K562 (cell line): ENCODE measurements around the gene SUPT5H. TPM values are rescaled to one million over a fixed set of nuclear protein-coding genes. Genes with fewer than 3 reads are reported as not detected.

Source experiments
- BRF2 ChIP-seq: IDR thresholded peaks from 3 replicates; pipeline ENCODE4 v1.6.1; 2011; ENCODE audit warnings: borderline replicate concordance, mild to moderate bottlenecking; ENCODE audit not compliant: insufficient read length, insufficient read depth
- CBX5 ChIP-seq: IDR thresholded peaks from 2 replicates; pipeline ENCODE4 v1.6.1; 2014; ENCODE audit warnings: low read depth, borderline replicate concordance
- EP300 ChIP-seq: IDR thresholded peaks from 2 replicates; pipeline ENCODE4 v1.6.1; 2012; ENCODE audit warnings: low read length, improper control_type of control experiment
- ESRRB ChIP-seq: fragments of 250-450 bp; sonication (Bioruptor Pico); IDR thresholded peaks from 2 replicates; pipeline ENCODE4 v1.5.0; 2020; ENCODE audit warnings: mild to moderate bottlenecking, moderate library complexity, borderline replicate concordance
- ETV6 ChIP-seq, 3 experiments: fragments of 150-350 bp in 1 of 3; sonication (generic) in 1 of 3; formaldehyde crosslinking in 1 of 3; IDR thresholded peaks; 2 replicates each; pipeline versions ENCODE4 v1.6.1 to v1.8.0; 2014 to 2022; ENCODE audit warnings: borderline replicate concordance in 2 of 3, low read depth in 2 of 3, antibody characterized with exemption in 1 of 3, low read length in 1 of 3, mild to moderate bottlenecking in 1 of 3, missing genetic modification reagents in 1 of 3
- HMG20A ChIP-seq: fragments of 450-650 bp; formaldehyde crosslinking; conservative IDR thresholded peaks from 2 replicates; pipeline ENCODE4 v1.4.0; 2020; ENCODE audit warnings: mild to moderate bottlenecking, mixed read lengths
- HOXB6 ChIP-seq: fragments of 250-450 bp; sonication (Bioruptor Pico); IDR thresholded peaks from 2 replicates; pipeline ENCODE4 v1.5.1; 2022; ENCODE audit warnings: mild to moderate bottlenecking, borderline replicate concordance
- KDM4B ChIP-seq, 2 experiments: fragments of 450-650 bp in 1 of 2; sonication (generic) in 1 of 2; IDR thresholded peaks; 2 replicates each; pipeline ENCODE4 v1.6.1; 2016 to 2017; ENCODE audit warnings: borderline replicate concordance in 2 of 2, antibody characterized with exemption in 1 of 2, low read depth in 1 of 2, mild to moderate bottlenecking in 1 of 2
- LARP7 ChIP-seq: fragments of 450-650 bp; IDR thresholded peaks from 2 replicates; pipeline ENCODE4 v1.6.1; 2016
- MTA3 ChIP-seq: fragments of 450-650 bp; formaldehyde crosslinking; IDR thresholded peaks from 2 replicates; pipeline ENCODE4 v1.6.1; 2017; ENCODE audit warnings: mild to moderate bottlenecking, borderline replicate concordance
- SRF ChIP-seq, 2 experiments: fragments of 250-450, 450-650 bp in 1 of 2; sonication (Bioruptor Pico) in 1 of 2; sonication (generic) in 1 of 2; formaldehyde crosslinking; IDR thresholded peaks; 2 replicates each; pipeline versions ENCODE4 v1.5.0 to v1.5.1; 2020 to 2022; ENCODE audit warnings: mild to moderate bottlenecking in 1 of 2, missing genetic modification reagents in 1 of 2
- TEAD1 ChIP-seq, 2 experiments: fragments of 450-650 bp in 1 of 2; sonication (generic) in 1 of 2; formaldehyde crosslinking; IDR thresholded peaks; 2 replicates each; pipeline versions ENCODE4 v1.4.0 to v1.8.0; 2020 to 2022; ENCODE audit warnings: mild to moderate bottlenecking in 2 of 2, missing genetic modification reagents in 1 of 2
- VEZF1 ChIP-seq: fragments of 200-800 bp; sonication (Bioruptor generic); IDR thresholded peaks from 2 replicates; pipeline ENCODE4 v1.6.1; 2017; ENCODE audit warnings: missing genetic modification characterization, missing compliant biosample characterization
- ZNF311 ChIP-seq: fragments of 250-450 bp; sonication (Bioruptor Pico); IDR thresholded peaks from 2 replicates; pipeline ENCODE4 v1.4.0; 2020; ENCODE audit warnings: mild to moderate bottlenecking, moderate library complexity
- ZNF398 ChIP-seq: fragments of 250-450 bp; sonication (Bioruptor Pico); IDR thresholded peaks from 2 replicates; pipeline ENCODE4 v1.8.0; 2021; ENCODE audit warnings: moderate library complexity, mild to moderate bottlenecking, inconsistent platforms
- ZNF75A ChIP-seq: fragments of 450-650 bp; formaldehyde crosslinking; IDR thresholded peaks from 2 replicates; pipeline ENCODE4 v1.4.0; 2020; ENCODE audit warnings: mild to moderate bottlenecking
- ZNF77 ChIP-seq: fragments of 250-450 bp; sonication (Bioruptor Pico); IDR thresholded peaks from 2 replicates; pipeline ENCODE4 v1.5.0; 2020
- ZNF780A ChIP-seq: fragments of 250-450 bp; sonication (Bioruptor Pico); IDR thresholded peaks from 2 replicates; pipeline ENCODE4 v1.5.0; 2021; ENCODE audit warnings: mild to moderate bottlenecking
- polyA plus RNA-seq, 8 experiments: library from polyadenylated mRNA; depleted of rRNA in 4 of 8; stranded (reverse) in 5 of 8; unstranded in 3 of 8; fragments of >200 nt; fragmentation: Nextera tagmentation in 2 of 8; fragmentation: Illumina TruSeq in 1 of 8; extraction: Ambion mirVana in 2 of 8; extraction: Trizol in 1 of 8; gene quantifications; 2 replicates each; pipeline versions ENCODE4 v1.2.1 to v1.2.3, GENCODE V29; 2011 to 2014; ENCODE audit warnings: inconsistent platforms in 1 of 8, missing spikeins in 1 of 8
- total RNA-seq, 7 experiments: library from RNA; depleted of rRNA in 6 of 7; stranded (reverse); fragments of >200 nt in 6 of 7; fragmentation: Illumina TruSeq in 2 of 7; extraction: Trizol in 2 of 7; gene quantifications; 2 replicates each; pipeline versions ENCODE4 v1.2.1 to v1.2.3, GENCODE V29; 2011 to 2021; ENCODE audit warnings: low replicate concordance in 1 of 7
- TF ChIP-seq, protein P1 (sequence below): fragments of 450-650 bp; formaldehyde crosslinking; IDR thresholded peaks from 2 replicates; pipeline ENCODE4 v1.4.0; 2022; ENCODE audit warnings: mild to moderate bottlenecking, moderate library complexity
- TF ChIP-seq, protein P2 (sequence below): sonication (generic); formaldehyde crosslinking; IDR thresholded peaks from 2 replicates; pipeline ENCODE4 v1.9.0; 2022; ENCODE audit warnings: mild to moderate bottlenecking, missing genetic modification reagents

The SUPT5H gene
- total and polyA plus RNA-seq, 9 of the 15 experiments (the other 6 are each of a cell fraction or from before 2014, with no cell fraction given) = 13.3 to 85.9 (median 35.9) TPM

- TF ChIP-seq ETV6 (IDR thresholded peaks at IDR 0.05; ENCODE audit: borderline replicate concordance in 1 of 2, low read depth in 2 of 2, low read length in 1 of 2) = 0 out of 4 replicates have a peak, but pooled peaks of 1 of the 2 experiments have one; percentile 38
- no peak for TF ChIP-seq ETV6 (CRISPR knock-in tag; IDR thresholded peaks at IDR 0.05; ENCODE audit: borderline replicate concordance)
- TF ChIP-seq ZNF780A (CRISPR knock-in tag) = no peak
- peak; percentile 41; the same call in 1 of the 2 replicates for TF ChIP-seq EP300
- no peak; the same call in 1 of the 2 replicates for TF ChIP-seq MTA3
- no peak for TF ChIP-seq BRF2
- TF ChIP-seq ZNF75A (CRISPR knock-in tag) = no peak
- TF ChIP-seq VEZF1 (CRISPR knock-in tag) = peak; percentile 41; the same call in 1 of the 2 replicates
- TF ChIP-seq SRF (CRISPR knock-in tag; IDR thresholded peaks at IDR 0.05) = peak in 1 of 2 experiments; percentile 41; a peak in 1 of 4 replicates
- no peak for TF ChIP-seq ZNF311 (CRISPR knock-in tag)
- no peak for TF ChIP-seq HMG20A (CRISPR knock-in tag)
- TF ChIP-seq HOXB6 (CRISPR knock-in tag) = no peak
- TF ChIP-seq ZNF77 (CRISPR knock-in tag) = no peak
- TF ChIP-seq ZNF398 (CRISPR knock-in tag) = no peak
- TF ChIP-seq TEAD1 (CRISPR knock-in tag; IDR thresholded peaks at IDR 0.05) = no peak
- peak; percentile 68; the same call in 1 of the 2 replicates for TF ChIP-seq LARP7
- TF ChIP-seq ESRRB (CRISPR knock-in tag) = no peak
- TF ChIP-seq, protein P1, sequence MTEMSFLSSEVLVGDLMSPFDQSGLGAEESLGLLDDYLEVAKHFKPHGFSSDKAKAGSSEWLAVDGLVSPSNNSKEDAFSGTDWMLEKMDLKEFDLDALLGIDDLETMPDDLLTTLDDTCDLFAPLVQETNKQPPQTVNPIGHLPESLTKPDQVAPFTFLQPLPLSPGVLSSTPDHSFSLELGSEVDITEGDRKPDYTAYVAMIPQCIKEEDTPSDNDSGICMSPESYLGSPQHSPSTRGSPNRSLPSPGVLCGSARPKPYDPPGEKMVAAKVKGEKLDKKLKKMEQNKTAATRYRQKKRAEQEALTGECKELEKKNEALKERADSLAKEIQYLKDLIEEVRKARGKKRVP (CRISPR knock-in tag) = no peak
- TF ChIP-seq CBX5 = no peak
- TF ChIP-seq, protein P2, sequence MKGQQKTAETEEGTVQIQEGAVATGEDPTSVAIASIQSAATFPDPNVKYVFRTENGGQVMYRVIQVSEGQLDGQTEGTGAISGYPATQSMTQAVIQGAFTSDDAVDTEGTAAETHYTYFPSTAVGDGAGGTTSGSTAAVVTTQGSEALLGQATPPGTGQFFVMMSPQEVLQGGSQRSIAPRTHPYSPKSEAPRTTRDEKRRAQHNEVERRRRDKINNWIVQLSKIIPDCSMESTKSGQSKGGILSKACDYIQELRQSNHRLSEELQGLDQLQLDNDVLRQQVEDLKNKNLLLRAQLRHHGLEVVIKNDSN = no peak; the same call in 1 of the 2 replicates
- TF ChIP-seq KDM4B (IDR thresholded peaks at IDR 0.05; ENCODE audit: borderline replicate concordance in 2 of 2, low read depth in 1 of 2) = peak in 1 of 2 experiments; percentile 61; a peak in 1 of 4 replicates
Observed at GRCh38 chr19:39445196-39446111, at the start of gene SUPT5H (continued).
